Kidney epithelial cell (primary cell): ENCODE data around the gene AKAP9. TPM values are rescaled to one million over a fixed set of nuclear protein-coding genes. Genes with fewer than 3 reads are reported as not detected.
"Not testable (repeated sequence)": the region's sequence is repeated elsewhere in the genome, so short reads cannot be mapped to it uniquely, and the experiment has no call there.

ENCODE experiments used
- DNase-seq: peaks from one replicate; pipeline ENCODE4 v3.0.0-alpha.2; 2010; ENCODE audit warnings: low read depth
- H3K27me3 ChIP-seq: 2 replicates; pipeline ENCODE4 v1.6.0; 2011; ENCODE audit warnings: low read length; ENCODE audit not compliant: control insufficient read depth, insufficient read depth
- H3K36me3 ChIP-seq: 2 replicates; pipeline ENCODE4 v1.5.1; 2011; ENCODE audit warnings: low read length; ENCODE audit not compliant: control insufficient read depth, insufficient read depth
- H3K4me3 ChIP-seq: 2 replicates; pipeline ENCODE4 v1.5.1; 2011; ENCODE audit warnings: low read depth, mild to moderate bottlenecking, control low read depth, low read length
- CTCF ChIP-seq: IDR thresholded peaks from 2 replicates; pipeline ENCODE4 v1.5.1; 2011; ENCODE audit warnings: mild to moderate bottlenecking, moderate library complexity, low read length, control low read depth, inconsistent platforms; ENCODE audit not compliant: insufficient read depth, poor library complexity, severe bottlenecking
- total RNA-seq: library from RNA; depleted of rRNA; stranded (reverse); fragments of >200 nt; gene quantifications from 2 replicates; pipeline ENCODE4 v1.2.3, GENCODE V29; 2015

Gene AKAP9
- total RNA-seq, 1 donor from 2014 or later: 36.2 TPM

GRCh38 chr7:91949221-91950009, 8.8 kb downstream of the AKAP9 start:
- no peak for TF ChIP-seq CTCF
- Histone ChIP-seq H3K36me3 (no peaks in the 10 kb centered on the region), H3K4me3 (no peak overlapping the region), H3K27me3 (no peaks in the 10 kb centered on the region)
- DNase-seq: no peak

GRCh38 chr7:91953618-91954017, 13.0 kb downstream of the AKAP9 start:
- Histone ChIP-seq H3K4me3 (no peak overlapping the region), H3K36me3 (no peaks in the 10 kb centered on the region), H3K27me3 (no peaks in the 10 kb centered on the region)
- TF ChIP-seq CTCF: no peak
- no peak for DNase-seq

GRCh38 chr7:91956464-91956863, 15.8 kb downstream of the AKAP9 start:
- DNase-seq, H3K27me3 ChIP-seq, H3K4me3 ChIP-seq, H3K36me3 ChIP-seq: not testable (repeated sequence)

- Histone ChIP-seq H3K27me3 (no peaks in the 10 kb centered on the region), H3K36me3 (no peaks in the 10 kb centered on the region), H3K4me3 (no peak overlapping the region)
- DNase-seq: no peak
- no peak for TF ChIP-seq CTCF
Measured at GRCh38 chr7:91957232-91957631, 16.6 kb downstream of the AKAP9 start.

- Histone ChIP-seq H3K4me3 (no peak overlapping the region), H3K36me3 (no peaks in the 10 kb centered on the region), H3K27me3 (no peaks in the 10 kb centered on the region)
- no peak for TF ChIP-seq CTCF
- no peak for DNase-seq
Measured at GRCh38 chr7:91957823-91958222, 17.2 kb downstream of the AKAP9 start.

- H3K36me3 ChIP-seq: no peaks in the 10 kb centered on the region
- no peak for TF ChIP-seq CTCF
- H3K4me3 ChIP-seq: no peak overlapping the region
- no peaks in the 10 kb centered on the region for H3K27me3 ChIP-seq
- no peak for DNase-seq
Measured at GRCh38 chr7:91959023-91959422, 18.4 kb downstream of the AKAP9 start.
